ENCODE data around the gene TRNP1.
"Not testable (repeated sequence)": the region's sequence is repeated elsewhere in the genome, so short reads cannot be mapped to it uniquely, and the experiment has no call there.

The TRNP1 gene, protein sequence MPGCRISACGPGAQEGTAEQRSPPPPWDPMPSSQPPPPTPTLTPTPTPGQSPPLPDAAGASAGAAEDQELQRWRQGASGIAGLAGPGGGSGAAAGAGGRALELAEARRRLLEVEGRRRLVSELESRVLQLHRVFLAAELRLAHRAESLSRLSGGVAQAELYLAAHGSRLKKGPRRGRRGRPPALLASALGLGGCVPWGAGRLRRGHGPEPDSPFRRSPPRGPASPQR

DNA sequence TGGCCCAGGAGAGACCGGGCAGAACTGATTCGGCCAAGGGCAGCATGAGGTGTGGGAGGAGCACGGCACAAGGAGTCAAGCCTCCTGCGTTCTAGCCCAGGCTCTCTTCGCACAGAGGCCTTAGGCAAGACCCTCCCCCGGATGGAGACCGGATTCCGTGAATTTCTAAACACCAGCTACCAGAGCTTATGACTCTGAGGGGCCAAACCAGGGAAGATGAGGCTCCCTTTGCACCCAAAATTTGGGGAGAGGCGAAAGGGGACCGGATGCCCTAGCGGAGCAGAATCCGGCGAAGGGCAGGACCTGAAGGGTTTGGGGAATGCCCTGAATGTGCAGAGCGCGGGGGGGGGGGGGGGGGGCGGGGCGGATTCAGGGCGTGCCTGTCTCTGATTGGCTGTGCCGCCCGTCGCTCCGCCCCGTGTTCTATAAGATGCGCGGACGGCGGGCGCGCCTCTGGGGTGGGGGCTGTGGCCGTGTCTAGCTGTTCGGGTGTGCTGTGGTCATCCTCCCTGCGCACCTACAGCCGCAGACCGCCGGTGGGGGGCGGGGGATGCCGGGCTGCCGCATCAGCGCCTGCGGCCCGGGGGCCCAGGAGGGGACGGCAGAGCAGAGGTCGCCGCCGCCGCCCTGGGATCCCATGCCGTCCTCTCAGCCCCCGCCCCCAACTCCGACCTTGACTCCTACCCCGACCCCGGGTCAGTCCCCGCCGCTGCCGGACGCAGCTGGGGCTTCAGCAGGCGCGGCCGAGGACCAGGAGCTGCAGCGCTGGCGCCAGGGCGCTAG lies at the start of gene TRNP1:
Gene TRNP1, plus strand, starts transcription at position 456 of the 783 bp plus-strand sequence. Its CDS starts 95 bp downstream, at position 551.
- Histone ChIP-seq H3K36me3 (no peaks in the 10 kb centered on the region; the same call in 1 of the 2 replicates), H3K27ac (0 out of 2 replicates have a peak within 1 kb of the TSS, but pooled peaks have one; percentile 11), H3K27me3 (ENCODE audit: insufficient read depth, low read depth, severe bottlenecking) (peaks cover 23% of the 10 kb centered on the region), H3K4me3 (ENCODE audit: low read depth, low read length) (peak within 1 kb of the TSS; percentile 46), H3K9me3 (ENCODE audit: severe bottlenecking) (no peaks in the 10 kb centered on the region)
- TF ChIP-seq, protein P1, sequence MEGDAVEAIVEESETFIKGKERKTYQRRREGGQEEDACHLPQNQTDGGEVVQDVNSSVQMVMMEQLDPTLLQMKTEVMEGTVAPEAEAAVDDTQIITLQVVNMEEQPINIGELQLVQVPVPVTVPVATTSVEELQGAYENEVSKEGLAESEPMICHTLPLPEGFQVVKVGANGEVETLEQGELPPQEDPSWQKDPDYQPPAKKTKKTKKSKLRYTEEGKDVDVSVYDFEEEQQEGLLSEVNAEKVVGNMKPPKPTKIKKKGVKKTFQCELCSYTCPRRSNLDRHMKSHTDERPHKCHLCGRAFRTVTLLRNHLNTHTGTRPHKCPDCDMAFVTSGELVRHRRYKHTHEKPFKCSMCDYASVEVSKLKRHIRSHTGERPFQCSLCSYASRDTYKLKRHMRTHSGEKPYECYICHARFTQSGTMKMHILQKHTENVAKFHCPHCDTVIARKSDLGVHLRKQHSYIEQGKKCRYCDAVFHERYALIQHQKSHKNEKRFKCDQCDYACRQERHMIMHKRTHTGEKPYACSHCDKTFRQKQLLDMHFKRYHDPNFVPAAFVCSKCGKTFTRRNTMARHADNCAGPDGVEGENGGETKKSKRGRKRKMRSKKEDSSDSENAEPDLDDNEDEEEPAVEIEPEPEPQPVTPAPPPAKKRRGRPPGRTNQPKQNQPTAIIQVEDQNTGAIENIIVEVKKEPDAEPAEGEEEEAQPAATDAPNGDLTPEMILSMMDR (IDR thresholded peaks at IDR 0.05; ENCODE audit: low read depth, low read length): no peak
- peak; percentile 77 for DNase-seq

DNA sequence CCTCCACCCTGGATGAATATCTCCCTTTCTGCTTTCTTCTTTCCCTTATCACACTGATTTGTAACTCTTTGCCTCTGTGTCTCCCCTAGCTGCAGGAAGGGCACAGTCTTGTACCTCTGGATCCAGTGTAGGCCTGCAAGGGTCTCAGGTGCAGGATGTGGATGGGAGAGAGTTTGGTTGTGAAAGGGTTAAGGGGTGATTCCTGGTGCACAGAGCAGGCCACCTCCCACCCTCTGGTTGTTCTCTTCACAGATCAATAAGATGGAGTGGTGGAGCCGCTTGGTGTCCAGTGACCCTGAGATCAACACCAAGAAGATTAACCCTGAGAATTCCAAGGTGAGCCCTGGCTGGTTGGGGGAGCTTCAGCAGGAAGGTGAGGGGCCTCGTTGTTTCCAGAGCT lies 48.4 kb upstream of the TRNP1 start:
- no peak for DNase-seq
- Histone ChIP-seq H3K9me3 (ENCODE audit: severe bottlenecking) (no peaks in the 10 kb centered on the region), H3K27ac (no peak overlapping the region), H3K36me3 (peaks cover 71% of the 10 kb centered on the region), H3K4me3 (ENCODE audit: low read depth, low read length) (no peak overlapping the region), H3K27me3 (ENCODE audit: insufficient read depth, low read depth, severe bottlenecking) (no peaks in the 10 kb centered on the region)
- TF ChIP-seq, protein P1 (IDR thresholded peaks at IDR 0.05; ENCODE audit: low read depth, low read length): no peak

DNA sequence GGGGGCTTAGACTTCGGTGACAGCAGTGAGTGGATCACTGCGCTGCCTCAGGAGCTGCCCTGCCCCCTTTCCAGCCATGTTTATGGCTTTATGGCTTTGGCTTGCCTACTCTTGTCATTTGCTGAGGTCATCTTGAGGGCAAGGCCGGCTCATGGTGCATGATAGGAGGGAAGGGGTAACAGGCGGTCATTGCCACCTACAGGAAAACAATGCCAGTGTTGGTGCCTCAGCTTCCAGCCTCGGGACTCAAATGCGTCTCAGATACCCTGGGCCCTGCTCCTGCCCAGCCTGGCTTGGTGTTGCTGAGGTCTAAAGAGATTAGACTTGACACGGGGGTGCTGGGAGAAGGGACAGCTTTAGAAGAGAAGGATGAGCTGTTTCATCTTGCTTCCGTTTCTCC lies 47.8 kb upstream of the TRNP1 start:
- no peak for DNase-seq
- Histone ChIP-seq H3K27me3 (ENCODE audit: insufficient read depth, low read depth, severe bottlenecking) (no peaks in the 10 kb centered on the region), H3K4me3 (ENCODE audit: low read depth, low read length) (no peak overlapping the region), H3K9me3 (ENCODE audit: severe bottlenecking) (no peaks in the 10 kb centered on the region), H3K27ac (no peak overlapping the region), H3K36me3 (peaks cover 65% of the 10 kb centered on the region)
- TF ChIP-seq, protein P1 (IDR thresholded peaks at IDR 0.05; ENCODE audit: low read depth, low read length): no peak

DNA sequence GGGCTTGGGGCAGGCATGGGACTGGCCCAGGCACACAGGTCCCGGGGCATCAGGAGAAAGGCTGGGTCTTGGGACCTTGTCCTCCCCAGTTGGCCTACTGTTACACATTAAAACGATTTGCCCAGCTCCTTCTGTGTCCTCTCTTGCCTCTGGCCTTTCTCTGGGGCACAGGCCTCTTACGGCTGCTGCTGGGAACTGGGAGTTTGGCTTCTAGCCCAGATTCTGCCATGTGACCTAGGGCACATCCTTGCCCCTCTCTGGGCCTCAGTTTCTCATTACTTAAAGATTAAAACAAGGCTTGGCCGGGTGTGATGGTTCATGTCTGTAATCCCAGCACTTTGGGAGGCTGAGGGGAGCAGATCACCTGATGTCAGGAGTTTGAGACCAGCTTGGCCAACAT lies 47.2 kb upstream of the TRNP1 start:
- no peak overlapping the region for H3K27ac ChIP-seq
- H3K27me3 ChIP-seq (ENCODE audit: insufficient read depth, low read depth, severe bottlenecking): no peaks in the 10 kb centered on the region
- DNase-seq: no peak
- H3K4me3 ChIP-seq (ENCODE audit: low read depth, low read length): no peak overlapping the region
- H3K9me3 ChIP-seq (ENCODE audit: severe bottlenecking): no peaks in the 10 kb centered on the region
- peaks cover 63% of the 10 kb centered on the region for H3K36me3 ChIP-seq
- TF ChIP-seq, protein P1 (IDR thresholded peaks at IDR 0.05; ENCODE audit: low read depth, low read length): no peak

DNA sequence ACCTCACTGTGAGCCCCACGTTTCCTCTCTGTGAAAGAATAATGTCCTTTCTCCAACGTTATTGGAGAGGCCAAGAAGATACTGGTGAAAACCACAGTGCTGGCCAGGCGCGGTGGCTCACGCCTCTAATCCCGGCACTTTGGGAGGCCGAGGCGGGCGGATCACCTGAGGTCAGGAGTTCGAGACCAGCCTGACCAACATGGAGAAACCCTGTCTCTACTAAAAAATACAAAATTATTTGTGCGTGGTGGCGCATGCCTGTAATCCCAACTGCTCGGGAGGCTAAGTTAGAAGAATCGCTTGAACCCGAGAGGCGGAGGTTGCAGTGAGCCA lies 44.8 kb upstream of the TRNP1 start:
- not testable (repeated sequence) for H3K27ac ChIP-seq; H3K9me3 ChIP-seq (ENCODE audit: severe bottlenecking); H3K27me3 ChIP-seq (ENCODE audit: insufficient read depth, low read depth, severe bottlenecking); DNase-seq; H3K4me3 ChIP-seq (ENCODE audit: low read depth, low read length)
- H3K36me3 ChIP-seq: peaks cover 39% of the 10 kb centered on the region

DNA sequence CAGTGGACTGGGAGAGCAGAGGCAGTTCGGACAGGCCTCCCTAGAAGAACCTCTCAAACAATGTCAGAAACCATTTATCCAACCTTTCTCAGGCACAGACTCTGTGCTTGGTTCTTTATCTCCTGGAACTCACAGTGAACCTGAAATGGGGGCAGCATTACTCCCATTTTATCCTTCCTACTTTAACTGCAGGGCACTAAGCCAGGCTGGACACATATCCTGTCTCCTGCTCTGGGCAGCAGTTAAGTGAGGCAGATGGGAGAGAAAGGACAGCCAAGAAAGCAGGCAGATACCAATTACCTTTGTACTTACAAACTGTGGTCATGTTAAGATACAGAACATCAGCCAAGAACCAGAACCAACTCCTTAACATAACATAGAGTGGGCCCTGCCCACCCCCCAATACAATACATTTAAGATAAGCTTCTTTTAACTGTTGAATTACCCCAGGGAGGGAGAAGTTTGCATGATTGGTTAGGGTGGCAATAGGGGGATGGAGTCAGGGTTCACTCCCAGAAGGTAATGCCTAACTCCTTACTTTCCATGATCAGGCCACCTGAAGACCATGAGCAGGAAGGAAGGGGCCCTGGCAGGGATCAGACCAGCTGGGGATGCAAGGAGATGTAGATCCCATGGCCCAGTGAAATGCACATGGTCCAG lies 44.1 kb upstream of the TRNP1 start:
- H3K27ac ChIP-seq: no peak overlapping the region
- TF ChIP-seq, protein P1 (IDR thresholded peaks at IDR 0.05; ENCODE audit: low read depth, low read length): no peak
- H3K4me3 ChIP-seq (ENCODE audit: low read depth, low read length): no peak overlapping the region

More for the DNA sequence above, 44.1 kb upstream of the TRNP1 start:
- no peaks in the 10 kb centered on the region for H3K27me3 ChIP-seq (ENCODE audit: insufficient read depth, low read depth, severe bottlenecking)
- H3K36me3 ChIP-seq: peaks cover 32% of the 10 kb centered on the region
- no peaks in the 10 kb centered on the region for H3K9me3 ChIP-seq (ENCODE audit: severe bottlenecking)
- no peak for DNase-seq
